Mucosa of rectum (tissue), 2 donors: ENCODE measurements around the gene FLNB.
A peak's percentile ranks its signal among the peaks of the same experiment; 100 is the strongest.

Experiments used
- H3K27ac ChIP-seq, 2 donors: one replicate each; pipeline ENCODE4 v1.7.0; 2013; ENCODE audit warnings: inconsistent platforms in 2 of 2, low read depth in 2 of 2, low read length in 2 of 2
- H3K27me3 ChIP-seq, 2 donors: one replicate each; pipeline ENCODE4 v1.7.0; 2013; ENCODE audit warnings: low read length in 2 of 2; ENCODE audit not compliant: control insufficient read depth in 2 of 2, insufficient read depth in 2 of 2
- H3K36me3 ChIP-seq, 2 donors: one replicate each; pipeline ENCODE4 v1.7.0; 2013; ENCODE audit warnings: low read length in 2 of 2; ENCODE audit not compliant: control insufficient read depth in 2 of 2, insufficient read depth in 2 of 2
- H3K4me1 ChIP-seq, 2 donors: one replicate each; pipeline ENCODE4 v1.7.0; 2013; ENCODE audit warnings: low read length in 2 of 2, mild to moderate bottlenecking in 1 of 2; ENCODE audit not compliant: control insufficient read depth in 2 of 2, insufficient read depth in 2 of 2
- H3K4me3 ChIP-seq, 2 donors: one replicate each; pipeline ENCODE4 v1.7.0; 2013; ENCODE audit warnings: low read length in 2 of 2
- H3K9ac ChIP-seq, 2 donors: one replicate each; pipeline ENCODE4 v1.7.0; 2013; ENCODE audit warnings: low read length in 2 of 2, low read depth in 1 of 2, mild to moderate bottlenecking in 1 of 2
- H3K9me3 ChIP-seq, 2 donors: one replicate each; pipeline ENCODE4 v1.7.0; 2013; ENCODE audit warnings: low read length in 2 of 2; ENCODE audit not compliant: control insufficient read depth in 2 of 2
- donor health status: healthy.
- donor health status: Normal muscosa, but diverticular disease.

The FLNB gene

DNA sequence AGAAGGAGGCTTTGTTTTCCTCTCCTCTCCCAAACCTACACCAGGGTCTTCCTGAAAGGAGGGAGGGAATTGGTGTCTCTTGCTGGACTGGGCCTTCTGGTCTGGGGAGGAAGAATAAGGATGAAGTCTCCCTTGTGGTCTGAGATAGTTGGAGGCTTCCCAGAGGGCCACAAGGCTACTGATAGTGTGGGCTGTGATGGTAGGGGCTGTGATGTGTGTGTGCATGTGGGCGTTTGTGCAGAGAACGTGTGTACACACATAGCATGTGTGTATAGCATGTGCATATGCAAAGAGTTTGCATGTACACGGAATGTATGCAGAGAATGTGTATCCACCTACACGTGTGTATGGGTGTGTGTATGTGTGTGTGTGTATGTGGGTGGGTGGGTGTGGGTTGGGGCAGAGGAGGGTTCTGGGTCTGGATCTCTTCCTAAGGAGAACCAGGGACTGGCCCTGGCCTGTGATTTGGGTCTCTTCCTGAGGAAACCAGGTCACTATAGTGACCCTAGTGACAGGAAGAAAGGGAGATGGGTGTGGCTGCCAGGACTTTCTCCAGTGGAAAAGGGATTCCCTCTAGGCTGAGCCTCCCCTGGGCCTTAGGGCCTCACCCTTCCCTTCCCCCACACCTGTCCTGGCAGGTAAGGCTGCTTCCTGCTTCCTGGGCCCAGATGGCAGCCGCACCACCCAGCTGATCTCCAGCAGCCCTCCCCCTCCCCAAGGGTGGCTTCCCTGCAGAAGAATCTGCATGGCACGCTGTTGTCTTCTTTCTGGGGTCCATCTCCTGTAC, 1.7 kb downstream of the FLNB start:
- Histone ChIP-seq H3K4me1 (peaks cover 25 to 52% of the 10 kb centered on the region in 2 donors), H3K9ac (peak overlapping the region; percentile 77 to 99)

DNA sequence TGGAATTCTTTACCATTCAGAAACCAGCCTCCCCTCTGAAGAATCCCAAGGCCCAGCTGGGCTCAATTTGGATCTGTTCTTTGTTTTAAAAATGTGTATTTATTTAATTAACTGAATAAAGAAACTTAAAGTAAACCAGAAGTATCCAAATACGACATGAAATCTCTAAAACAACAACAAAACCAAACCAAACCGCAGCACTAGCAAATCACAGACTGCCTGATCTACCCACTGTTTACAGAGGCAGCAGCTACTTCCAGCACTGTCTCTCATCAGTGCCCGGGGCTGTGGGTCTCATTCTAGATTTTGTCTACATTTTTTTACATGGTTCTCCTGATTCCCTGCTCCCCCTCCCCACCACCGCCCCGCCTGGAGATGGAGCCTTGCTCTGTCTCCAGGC, 2.3 kb downstream of the FLNB start:
- Histone ChIP-seq H3K4me3 (peak overlapping the region; percentile 78 to 100), H3K36me3 (peaks cover 0 to 4% of the 10 kb centered on the region in 2 donors), H3K27me3 (no peaks in the 10 kb centered on the region), H3K4me1 (peaks cover 29 to 58% of the 10 kb centered on the region in 2 donors), H3K9ac (peak overlapping the region; percentile 41 to 60), H3K27ac (peak overlapping the region; percentile 70 to 91), H3K9me3 (no peaks in the 10 kb centered on the region)

More for the DNA sequence above, 1.7 kb downstream of the FLNB start:
- Histone ChIP-seq H3K27ac (peak overlapping the region; percentile 70 to 91), H3K36me3 (no peaks in the 10 kb centered on the region), H3K27me3 (no peaks in the 10 kb centered on the region), H3K9me3 (no peaks in the 10 kb centered on the region), H3K4me3 (peak overlapping the region; percentile 78 to 100)

DNA sequence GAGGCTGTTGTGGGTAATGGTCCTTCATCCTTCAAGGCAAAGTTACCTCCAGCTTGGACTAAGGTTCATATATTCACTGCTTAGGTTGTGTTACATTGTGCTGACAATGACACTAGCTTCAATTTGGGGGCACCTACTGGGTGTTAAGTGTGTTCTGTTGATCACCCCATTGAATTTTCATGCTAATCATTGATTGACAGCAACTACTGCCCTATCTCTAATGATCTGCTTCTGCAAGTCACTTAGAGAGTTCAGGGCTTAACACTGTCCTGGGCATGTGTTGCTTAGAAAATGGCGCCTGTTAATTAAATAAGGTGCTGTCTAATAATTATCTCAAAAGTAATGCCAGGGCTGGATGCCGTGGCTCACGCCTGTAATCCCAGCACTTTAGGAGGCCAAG, 3.4 kb downstream of the FLNB start:
- peak overlapping the region; percentile 70 to 91 for H3K27ac ChIP-seq
- peaks cover 0 to 6% of the 10 kb centered on the region in 2 donors for H3K36me3 ChIP-seq
- no peaks in the 10 kb centered on the region for H3K9me3 ChIP-seq
- H3K27me3 ChIP-seq: no peaks in the 10 kb centered on the region
- H3K4me3 ChIP-seq: peak overlapping the region; percentile 13 to 100
- H3K4me1 ChIP-seq: peaks cover 29 to 64% of the 10 kb centered on the region in 2 donors
- peak overlapping the region in 1 of 2 donors; percentile 41 for H3K9ac ChIP-seq

DNA sequence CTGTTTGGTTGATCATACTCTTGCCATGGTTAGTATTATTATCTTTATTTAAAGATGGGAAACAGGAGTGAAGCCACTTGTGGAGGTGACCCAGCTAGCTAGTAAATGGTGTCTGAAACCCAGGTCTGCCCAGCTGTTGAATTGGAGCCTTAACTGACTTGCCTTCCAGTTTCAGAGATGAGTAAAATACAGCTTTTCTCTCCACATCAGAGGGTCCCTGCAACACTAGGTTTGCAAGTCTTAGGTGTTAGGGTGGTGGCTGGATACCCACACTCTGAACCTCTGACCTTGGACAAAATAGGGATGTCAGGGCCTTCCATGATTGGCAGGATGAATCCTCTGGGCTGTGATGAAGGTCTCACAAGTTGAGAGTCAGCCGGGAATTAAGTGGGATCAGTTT, 4.1 kb downstream of the FLNB start:
- H3K27me3 ChIP-seq: no peaks in the 10 kb centered on the region

DNA sequence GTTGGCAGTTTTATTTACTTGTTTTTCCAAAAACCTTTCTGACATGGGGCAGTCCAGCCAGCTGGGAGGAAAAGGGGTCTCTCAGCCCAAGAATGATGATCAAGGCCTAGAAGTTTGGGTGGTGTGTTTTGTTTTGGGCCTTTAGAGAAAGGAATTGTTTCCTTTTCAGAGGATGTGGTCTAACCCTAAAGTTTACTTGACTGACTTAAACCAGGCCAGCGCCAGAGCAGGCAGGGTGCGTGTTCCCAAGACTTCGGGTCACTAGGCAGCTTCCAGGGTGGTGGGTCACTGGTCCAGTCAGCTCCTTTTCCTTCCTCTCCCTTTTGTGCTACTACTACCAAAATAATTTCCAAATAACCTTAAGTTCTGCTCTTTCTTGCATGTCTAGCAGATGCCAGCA, 4.9 kb downstream of the FLNB start:
- Histone ChIP-seq H3K27ac (peak overlapping the region; percentile 26 to 52), H3K4me1 (peaks cover 37 to 72% of the 10 kb centered on the region in 2 donors), H3K9me3 (no peaks in the 10 kb centered on the region), H3K36me3 (peaks cover 0 to 6% of the 10 kb centered on the region in 2 donors), H3K4me3 (no peak overlapping the region), H3K27me3 (no peaks in the 10 kb centered on the region), H3K9ac (no peak overlapping the region)

More for the DNA sequence above, 4.1 kb downstream of the FLNB start:
- H3K4me3 ChIP-seq: peak overlapping the region in 1 of 2 donors; percentile 9
- peak overlapping the region; percentile 26 to 52 for H3K27ac ChIP-seq
- no peaks in the 10 kb centered on the region for H3K9me3 ChIP-seq
- no peak overlapping the region for H3K9ac ChIP-seq
- H3K36me3 ChIP-seq: peaks cover 0 to 6% of the 10 kb centered on the region in 2 donors
- peaks cover 29 to 69% of the 10 kb centered on the region in 2 donors for H3K4me1 ChIP-seq

DNA sequence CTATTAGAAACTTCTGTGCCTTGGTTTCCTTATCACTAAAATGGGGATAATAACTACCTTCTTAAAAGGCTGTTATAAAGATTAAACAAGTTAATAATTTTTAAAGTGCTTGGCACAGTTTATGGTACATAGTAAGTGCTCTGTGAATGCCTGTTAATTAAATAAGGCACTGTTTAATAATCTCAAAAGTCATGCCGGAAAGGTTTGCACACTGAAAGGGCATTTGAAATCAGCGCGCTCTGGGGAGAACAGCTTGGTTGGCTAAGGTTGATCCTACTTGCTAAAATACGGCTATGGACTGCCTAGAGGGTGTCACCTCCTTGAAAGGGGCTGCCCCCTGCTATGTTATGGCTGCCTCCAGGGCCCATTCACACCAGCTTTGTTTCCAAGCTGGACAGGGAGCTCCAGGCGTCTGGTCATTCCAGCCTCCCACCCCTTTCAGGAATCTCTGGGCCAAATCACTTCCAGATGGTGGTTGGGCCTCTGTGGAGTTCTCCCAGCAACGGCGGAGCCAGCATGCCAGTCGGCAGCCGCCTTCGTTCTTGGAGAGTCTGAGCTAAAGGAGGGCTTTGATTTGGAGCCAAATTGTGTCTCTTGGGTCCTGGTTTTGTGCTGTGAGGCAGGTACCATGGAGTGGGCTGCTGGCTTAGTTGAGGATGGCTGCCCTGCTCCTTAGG, 5.9 kb downstream of the FLNB start:
- peaks cover 39 to 80% of the 10 kb centered on the region in 2 donors for H3K4me1 ChIP-seq
- no peaks in the 10 kb centered on the region for H3K9me3 ChIP-seq
- H3K27me3 ChIP-seq: no peaks in the 10 kb centered on the region
- H3K4me3 ChIP-seq: no peak overlapping the region
- peak overlapping the region in 1 of 2 donors; percentile 38 for H3K27ac ChIP-seq
- peaks cover 0 to 6% of the 10 kb centered on the region in 2 donors for H3K36me3 ChIP-seq
- no peak overlapping the region for H3K9ac ChIP-seq

DNA sequence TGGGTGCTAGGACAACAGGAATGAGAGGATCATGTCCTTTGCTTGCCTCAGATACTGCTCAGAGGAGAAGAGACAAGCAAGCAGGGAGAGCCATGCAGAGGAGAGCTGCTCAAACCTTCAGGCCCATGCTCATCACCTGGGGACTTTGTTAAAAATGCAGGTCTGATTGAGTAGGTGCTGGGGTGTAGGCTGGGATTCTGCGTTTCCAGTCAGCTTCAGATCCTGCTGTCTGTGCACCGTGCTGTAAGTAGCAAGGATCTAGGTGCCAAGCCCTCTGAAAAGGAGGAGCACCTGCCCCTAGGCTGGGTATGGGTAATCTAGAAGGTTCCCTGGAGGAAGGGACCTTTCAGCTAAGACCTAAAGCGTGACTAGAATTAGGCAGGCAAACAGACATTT, 7.3 kb downstream of the FLNB start:
- no peaks in the 10 kb centered on the region for H3K9me3 ChIP-seq
- H3K4me1 ChIP-seq: peaks cover 54 to 86% of the 10 kb centered on the region in 2 donors
- H3K9ac ChIP-seq: peak overlapping the region; percentile 24 to 28
- H3K27ac ChIP-seq: peak overlapping the region; percentile 38 to 45
- H3K27me3 ChIP-seq: no peaks in the 10 kb centered on the region
- H3K36me3 ChIP-seq: peaks cover 0 to 6% of the 10 kb centered on the region in 2 donors
- H3K4me3 ChIP-seq: no peak overlapping the region

DNA sequence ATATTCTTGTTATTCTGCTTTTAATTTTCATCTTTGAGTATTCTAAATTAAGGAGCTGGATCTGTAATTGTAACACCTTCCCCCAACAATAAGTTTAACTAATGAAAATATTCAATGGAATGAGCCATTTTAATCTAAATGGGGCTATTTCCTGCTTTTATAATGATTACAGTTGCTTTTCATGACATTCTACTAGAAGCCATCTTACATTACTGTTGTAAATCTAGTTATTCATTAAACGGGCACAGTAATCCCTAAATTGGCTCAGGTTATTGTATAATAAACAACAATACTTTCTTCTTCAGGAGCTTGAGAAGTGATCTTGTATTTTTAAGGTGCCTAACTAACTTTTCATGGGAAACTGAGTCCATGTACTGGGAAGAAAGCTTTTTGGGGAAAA, 8.5 kb downstream of the FLNB start:
- H3K27ac ChIP-seq: peak overlapping the region in 1 of 2 donors; percentile 45
- peak overlapping the region in 1 of 2 donors; percentile 5 for H3K4me3 ChIP-seq
- H3K4me1 ChIP-seq: peaks cover 57 to 85% of the 10 kb centered on the region in 2 donors
- no peaks in the 10 kb centered on the region for H3K9me3 ChIP-seq
- peaks cover 0 to 6% of the 10 kb centered on the region in 2 donors for H3K36me3 ChIP-seq
- no peak overlapping the region for H3K9ac ChIP-seq
- H3K27me3 ChIP-seq: no peaks in the 10 kb centered on the region

DNA sequence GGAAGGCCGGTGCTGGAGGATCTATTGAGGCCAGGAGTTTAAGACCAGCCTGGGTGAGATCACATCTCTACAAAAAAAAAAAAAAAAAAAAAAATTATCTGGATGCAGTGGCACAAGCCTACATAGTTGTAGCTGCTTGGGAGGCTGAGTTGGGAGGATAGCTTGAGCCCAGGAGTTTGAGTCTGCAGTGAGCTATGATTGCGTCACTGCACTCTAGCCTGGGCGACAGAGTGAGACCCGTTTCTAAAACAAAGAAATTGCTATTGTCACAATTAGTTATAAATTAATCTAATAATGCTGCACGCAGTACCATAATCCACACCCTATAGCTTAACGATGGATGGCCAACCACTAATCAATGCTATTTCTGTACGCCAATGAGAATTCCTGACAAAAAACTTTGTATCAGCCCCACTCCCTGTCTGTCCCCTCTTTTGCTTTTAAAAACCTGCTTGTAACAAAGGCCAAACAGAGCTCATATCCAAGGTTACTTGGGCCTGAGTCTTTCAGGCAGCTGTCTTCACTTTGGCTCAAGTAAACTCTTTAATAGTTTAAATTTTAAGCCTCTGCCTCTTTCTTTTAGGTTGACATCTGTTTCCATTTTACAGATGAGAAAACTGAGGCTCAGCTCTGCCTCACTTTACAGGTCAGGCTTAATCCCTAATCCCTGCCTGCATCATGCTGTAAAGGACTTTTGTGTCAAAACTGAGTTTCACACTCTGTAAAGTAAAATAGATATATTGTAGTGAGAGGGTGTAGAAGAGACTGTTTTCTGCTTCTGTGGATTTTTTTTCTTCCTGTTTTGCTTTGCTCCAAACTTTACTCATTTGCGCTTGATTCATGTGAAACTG, 10.9 kb downstream of the FLNB start:
- Histone ChIP-seq H3K9me3 (no peaks in the 10 kb centered on the region), H3K4me1 (peaks cover 48 to 70% of the 10 kb centered on the region in 2 donors), H3K36me3 (peaks cover 0 to 6% of the 10 kb centered on the region in 2 donors), H3K9ac (peak overlapping the region; percentile 52 to 56), H3K27me3 (no peaks in the 10 kb centered on the region), H3K4me3 (no peak overlapping the region), H3K27ac (peak overlapping the region; percentile 81 to 82)
